ENCODE results near the gene TBC1D9.

GRCh38 chr4:140790765-140791164 lies 34.6 kb upstream of the TBC1D9 start:
- TF ChIP-seq CTCF (IDR thresholded peaks at IDR 0.05 in 4 of 5, conservative IDR thresholded peaks at IDR 0.05 in 1 of 5) (no peak), POLR2A (IDR thresholded peaks at IDR 0.05) (no peak)
